Activated CD4-positive, alpha-beta memory T cell treated with anti-CD3 and anti-CD28 coated beads for 36 hours (primary cell): ENCODE data around the gene UPF1. TPM values are rescaled to one million over a fixed set of nuclear protein-coding genes. Genes with fewer than 3 reads are reported as not detected.

ENCODE experiments used
- CTCF ChIA-PET: fragments of 350-600 bp; sonication (Branson Sonifier 250); formaldehyde crosslinking; loops from one replicate; lab custom pipeline; 2021; ENCODE audit warnings: antibody characterized with exemption, inconsistent platforms; lab: Charles Lee
- POLR2A ChIA-PET: fragments of 350-600 bp; sonication (Branson Sonifier 250); formaldehyde crosslinking; loops from one replicate; lab custom pipeline; 2021; ENCODE audit warnings: antibody characterized with exemption; lab: Charles Lee
- DNase-seq: peaks from one replicate; pipeline ENCODE4 v3.0.0-alpha.2; 2020
- H3K27ac Mint-ChIP-seq: one replicate; pipeline ENCODE4 v1.8.0; 2021; ENCODE audit warnings: mixed read lengths
- H3K27me3 Mint-ChIP-seq: one replicate; pipeline ENCODE4 v1.8.0; 2021; ENCODE audit warnings: mixed read lengths
- H3K36me3 Mint-ChIP-seq: one replicate; pipeline ENCODE4 v1.8.0; 2021; ENCODE audit warnings: mixed read lengths
- H3K4me1 Mint-ChIP-seq: one replicate; pipeline ENCODE4 v1.8.0; 2021; ENCODE audit warnings: low read depth, mixed read lengths
- H3K4me3 Mint-ChIP-seq: one replicate; pipeline ENCODE4 v1.8.0; 2021; ENCODE audit warnings: mild to moderate bottlenecking, mixed read lengths
- H3K9me3 Mint-ChIP-seq: one replicate; pipeline ENCODE4 v1.8.0; 2021; ENCODE audit warnings: mixed read lengths
- intact Hi-C: fragments of 100-400 bp; cut with micrococcal nuclease; formaldehyde crosslinking; loops from one replicate; pipeline ENCODE4 v1.15.1; 2023
- total RNA-seq, 2 experiments: library from RNA; stranded (reverse); gene quantifications; one replicate each; pipeline ENCODE4 v1.2.3, GENCODE V29; 2021

UPF1 gene
- total RNA-seq, 2 experiments from 2014 or later, result 71.7 to 77.2 TPM

- ChIA-PET POLR2A (no interaction called here), CTCF (no interaction called here)
- Mint-ChIP-seq H3K27ac (no peak overlapping the region), H3K27me3 (no peaks in the 10 kb centered on the region), H3K4me1 (peaks cover 3% of the 10 kb centered on the region), H3K36me3 (peaks cover 44% of the 10 kb centered on the region), H3K4me3 (no peak overlapping the region), H3K9me3 (no peaks in the 10 kb centered on the region)
- intact Hi-C loops, result no loop called here
- DNase-seq, result no peak
These were observed 31.4 kb downstream of the UPF1 start for GRCh38 chr19:18862976-18863842.

GRCh38 chr19:18863843-18864362, 32.1 kb downstream of the UPF1 start:
- peaks cover 45% of the 10 kb centered on the region for H3K36me3 Mint-ChIP-seq
- intact Hi-C loops, result no loop called here
- H3K27me3 Mint-ChIP-seq, result no peaks in the 10 kb centered on the region
- ChIA-PET POLR2A (no interaction called here), CTCF (no interaction called here)
- no peak overlapping the region for H3K27ac Mint-ChIP-seq
- no peak for DNase-seq
- peaks cover 3% of the 10 kb centered on the region for H3K4me1 Mint-ChIP-seq
- H3K9me3 Mint-ChIP-seq, result no peaks in the 10 kb centered on the region
- H3K4me3 Mint-ChIP-seq, result no peak overlapping the region

- DNase-seq, result no peak
- H3K27ac Mint-ChIP-seq, result no peak overlapping the region
- peaks cover 3% of the 10 kb centered on the region for H3K4me1 Mint-ChIP-seq
- no peak overlapping the region for H3K4me3 Mint-ChIP-seq
- no peaks in the 10 kb centered on the region for H3K9me3 Mint-ChIP-seq
- ChIA-PET POLR2A (no interaction called here), CTCF (interaction anchor here (0.8 to 2.8 kb wide), 8 partner anchors 10 to 181 kb away, joined by 3 to 17 read pairs (median 4); partner anchors contain the start of gene UPF1)
- intact Hi-C loops, result no loop called here
- H3K36me3 Mint-ChIP-seq, result peaks cover 43% of the 10 kb centered on the region
- H3K27me3 Mint-ChIP-seq, result no peaks in the 10 kb centered on the region
These were observed 33.6 kb downstream of the UPF1 start for GRCh38 chr19:18865106-18865972.

GRCh38 chr19:18865973-18866799, 34.4 kb downstream of the UPF1 start:
- Mint-ChIP-seq H3K9me3 (no peaks in the 10 kb centered on the region), H3K27me3 (no peaks in the 10 kb centered on the region), H3K27ac (no peak overlapping the region), H3K4me3 (no peak overlapping the region), H3K4me1 (peaks cover 6% of the 10 kb centered on the region), H3K36me3 (peaks cover 35% of the 10 kb centered on the region)
- intact Hi-C loops, result no loop called here
- ChIA-PET CTCF (interaction anchor here (0.7 to 2.8 kb wide), 11 partner anchors 11 to 346 kb away, joined by 3 to 17 read pairs (median 3); partner anchors contain the start of gene UPF1), POLR2A (no interaction called here)
- peak; percentile 73 for DNase-seq

- intact Hi-C loops, result no loop called here
- peaks cover 30% of the 10 kb centered on the region for H3K36me3 Mint-ChIP-seq
- peaks cover 6% of the 10 kb centered on the region for H3K4me1 Mint-ChIP-seq
These were observed 35.0 kb downstream of the UPF1 start for GRCh38 chr19:18866800-18867123.

GRCh38 chr19:18867199-18867598, 35.4 kb downstream of the UPF1 start:
- Mint-ChIP-seq H3K4me3 (no peak overlapping the region), H3K9me3 (no peaks in the 10 kb centered on the region), H3K27ac (no peak overlapping the region), H3K4me1 (peaks cover 6% of the 10 kb centered on the region), H3K27me3 (no peaks in the 10 kb centered on the region), H3K36me3 (peaks cover 26% of the 10 kb centered on the region)
- no peak for DNase-seq
- ChIA-PET POLR2A (no interaction called here), CTCF (interaction anchor here (1.0 to 2.8 kb wide), 4 partner anchors 10 to 35 kb away, joined by 3 to 17 read pairs (median 12); no protein-coding TSS in a partner anchor)
- intact Hi-C loops, result no loop called here

More at GRCh38 chr19:18866800-18867123, 35.0 kb downstream of the UPF1 start:
- CTCF ChIA-PET, result interaction anchor here (0.7 to 2.8 kb wide), 9 partner anchors 10 to 346 kb away, joined by 3 to 17 read pairs (median 4); partner anchors contain the start of gene UPF1
- POLR2A ChIA-PET, result no interaction called here
- Mint-ChIP-seq H3K27ac (no peak overlapping the region), H3K27me3 (no peaks in the 10 kb centered on the region), H3K4me3 (no peak overlapping the region), H3K9me3 (no peaks in the 10 kb centered on the region)
- DNase-seq, result no peak

- no peak overlapping the region for H3K4me3 Mint-ChIP-seq
- DNase-seq, result no peak
- intact Hi-C loops, result no loop called here
- H3K27ac Mint-ChIP-seq, result no peak overlapping the region
- peaks cover 23% of the 10 kb centered on the region for H3K36me3 Mint-ChIP-seq
- ChIA-PET CTCF (interaction anchor here (1.0 to 2.8 kb wide), 4 partner anchors 9 to 35 kb away, joined by 3 to 17 read pairs (median 12); no protein-coding TSS in a partner anchor), POLR2A (no interaction called here)
- H3K27me3 Mint-ChIP-seq, result no peaks in the 10 kb centered on the region
- no peaks in the 10 kb centered on the region for H3K9me3 Mint-ChIP-seq
- H3K4me1 Mint-ChIP-seq, result peaks cover 6% of the 10 kb centered on the region
These were observed 36.0 kb downstream of the UPF1 start for GRCh38 chr19:18867751-18868150.

- peaks cover 23% of the 10 kb centered on the region for H3K36me3 Mint-ChIP-seq
- H3K27ac Mint-ChIP-seq, result no peak overlapping the region
- POLR2A ChIA-PET, result no interaction called here
- H3K27me3 Mint-ChIP-seq, result no peaks in the 10 kb centered on the region
- DNase-seq, result no peak
- H3K4me3 Mint-ChIP-seq, result no peak overlapping the region
- CTCF ChIA-PET, result interaction anchor here (2.8 kb wide), 1 partner anchor 8 kb away, joined by 6 read pairs; no protein-coding TSS in a partner anchor
- no peaks in the 10 kb centered on the region for H3K9me3 Mint-ChIP-seq
- intact Hi-C loops, result no loop called here
- H3K4me1 Mint-ChIP-seq, result peaks cover 6% of the 10 kb centered on the region
These were observed 36.7 kb downstream of the UPF1 start for GRCh38 chr19:18868380-18869022.

GRCh38 chr19:18869023-18869618, 37.4 kb downstream of the UPF1 start:
- peaks cover 6% of the 10 kb centered on the region for H3K4me1 Mint-ChIP-seq

GRCh38 chr19:18869781-18870530, 38.2 kb downstream of the UPF1 start:
- H3K27ac Mint-ChIP-seq, result no peak overlapping the region
- H3K4me1 Mint-ChIP-seq, result peaks cover 6% of the 10 kb centered on the region
- H3K27me3 Mint-ChIP-seq, result no peaks in the 10 kb centered on the region
- H3K4me3 Mint-ChIP-seq, result no peak overlapping the region
- CTCF ChIA-PET, result no interaction called here
- POLR2A ChIA-PET, result no interaction called here
- no peaks in the 10 kb centered on the region for H3K9me3 Mint-ChIP-seq
- DNase-seq, result no peak
- intact Hi-C loops, result no loop called here
- peaks cover 16% of the 10 kb centered on the region for H3K36me3 Mint-ChIP-seq

More at GRCh38 chr19:18869023-18869618, 37.4 kb downstream of the UPF1 start:
- H3K36me3 Mint-ChIP-seq, result peaks cover 18% of the 10 kb centered on the region
- H3K9me3 Mint-ChIP-seq, result no peaks in the 10 kb centered on the region
- H3K4me3 Mint-ChIP-seq, result no peak overlapping the region
- H3K27ac Mint-ChIP-seq, result no peak overlapping the region
- no peak for DNase-seq
- ChIA-PET CTCF (no interaction called here), POLR2A (no interaction called here)
- no peaks in the 10 kb centered on the region for H3K27me3 Mint-ChIP-seq
- intact Hi-C loops, result no loop called here
